ENCODE data around the gene KIF1B.
"Not testable (repeated sequence)": the region's sequence is repeated elsewhere in the genome, so short reads cannot be mapped to it uniquely, and the experiment has no call there.

KIF1B gene

GRCh38 chr1:10236405-10237156 is 26.2 kb downstream of the KIF1B start:
- no peak for DNase-seq

- no peak for DNase-seq
These were observed 26.8 kb downstream of the KIF1B start for GRCh38 chr1:10237157-10237539.

GRCh38 chr1:10242135-10242534 is 31.8 kb downstream of the KIF1B start:
- DNase-seq: no peak

- DNase-seq: no peak
These were observed 32.4 kb downstream of the KIF1B start for GRCh38 chr1:10242811-10243210.

GRCh38 chr1:10245674-10246073 is 35.3 kb downstream of the KIF1B start:
- no peak for DNase-seq

- DNase-seq: no peak
These were observed 39.6 kb downstream of the KIF1B start for GRCh38 chr1:10249808-10250457.

GRCh38 chr1:10250663-10251062 is 40.3 kb downstream of the KIF1B start:
- DNase-seq: no peak

GRCh38 chr1:10251325-10252108 is 41.1 kb downstream of the KIF1B start:
- DNase-seq: not testable (repeated sequence)

GRCh38 chr1:10252508-10252907 is 42.1 kb downstream of the KIF1B start:
- no peak for DNase-seq

GRCh38 chr1:10253149-10253548 is 42.8 kb downstream of the KIF1B start:
- DNase-seq: no peak

GRCh38 chr1:10253755-10254154 is 43.4 kb downstream of the KIF1B start:
- peak; percentile 31 for DNase-seq

- DNase-seq: peak; percentile 3
These were observed 47.5 kb downstream of the KIF1B start for GRCh38 chr1:10257851-10258250.

- DNase-seq: not testable (repeated sequence)
These were observed 49.2 kb downstream of the KIF1B start for GRCh38 chr1:10259547-10259946.

GRCh38 chr1:10263450-10264082 is 53.2 kb downstream of the KIF1B start:
- DNase-seq: no peak

GRCh38 chr1:10265027-10265426 is 54.7 kb downstream of the KIF1B start:
- DNase-seq: no peak

- DNase-seq: no peak
These were observed 55.5 kb downstream of the KIF1B start for GRCh38 chr1:10265900-10266299.

GRCh38 chr1:10267319-10267718 is 56.9 kb downstream of the KIF1B start:
- no peak for DNase-seq

GRCh38 chr1:10267921-10268320 is 57.6 kb downstream of the KIF1B start:
- DNase-seq: no peak

- no peak for DNase-seq
These were observed 60.7 kb downstream of the KIF1B start for GRCh38 chr1:10271090-10271489.

GRCh38 chr1:10271869-10272268 is 61.5 kb downstream of the KIF1B start:
- no peak for DNase-seq

- no peak for DNase-seq
These were observed 61.9 kb downstream of the KIF1B start for GRCh38 chr1:10272274-10272673.

GRCh38 chr1:10278880-10279279 is 68.5 kb downstream of the KIF1B start:
- no peak for DNase-seq
